Loucy (cell line): ENCODE measurements around the gene TRIO.
A peak's percentile ranks its signal among the peaks of the same experiment; 100 is the strongest.

Experiments used
- EZH2phosphoT487 ChIP-seq: fragments of 200-600 bp; IDR thresholded peaks from 2 replicates; pipeline ENCODE4 v1.6.1; 2018; ENCODE audit warnings: antibody characterized with exemption, mild to moderate bottlenecking, moderate library complexity, borderline replicate concordance
- TF ChIP-seq, protein P1 (sequence below): fragments of 200-600 bp; sonication (generic); conservative IDR thresholded peaks from 2 replicates; pipeline ENCODE4 v1.5.1; 2014; ENCODE audit warnings: mild to moderate bottlenecking, antibody characterized with exemption, low read length

DNA sequence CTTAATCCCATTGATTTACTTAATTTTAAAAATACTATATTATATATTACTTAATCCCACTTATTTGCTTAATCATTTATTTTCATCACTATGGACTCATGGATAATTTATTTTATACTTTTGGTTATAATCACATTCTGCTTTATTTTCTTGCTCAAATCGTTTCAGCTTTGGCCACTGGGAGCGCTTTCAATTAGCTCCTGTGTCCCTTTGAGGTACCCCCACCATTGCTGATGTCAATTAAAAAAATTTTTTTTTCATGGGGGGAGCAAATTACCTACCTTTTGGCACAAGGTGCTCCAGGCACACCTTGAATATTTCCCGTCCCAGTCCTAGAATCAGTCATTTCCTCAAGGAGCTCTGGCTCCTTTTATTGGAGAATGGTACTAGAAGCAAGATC lies 1.4 kb upstream of the TRIO start:
- TF ChIP-seq, protein P1, sequence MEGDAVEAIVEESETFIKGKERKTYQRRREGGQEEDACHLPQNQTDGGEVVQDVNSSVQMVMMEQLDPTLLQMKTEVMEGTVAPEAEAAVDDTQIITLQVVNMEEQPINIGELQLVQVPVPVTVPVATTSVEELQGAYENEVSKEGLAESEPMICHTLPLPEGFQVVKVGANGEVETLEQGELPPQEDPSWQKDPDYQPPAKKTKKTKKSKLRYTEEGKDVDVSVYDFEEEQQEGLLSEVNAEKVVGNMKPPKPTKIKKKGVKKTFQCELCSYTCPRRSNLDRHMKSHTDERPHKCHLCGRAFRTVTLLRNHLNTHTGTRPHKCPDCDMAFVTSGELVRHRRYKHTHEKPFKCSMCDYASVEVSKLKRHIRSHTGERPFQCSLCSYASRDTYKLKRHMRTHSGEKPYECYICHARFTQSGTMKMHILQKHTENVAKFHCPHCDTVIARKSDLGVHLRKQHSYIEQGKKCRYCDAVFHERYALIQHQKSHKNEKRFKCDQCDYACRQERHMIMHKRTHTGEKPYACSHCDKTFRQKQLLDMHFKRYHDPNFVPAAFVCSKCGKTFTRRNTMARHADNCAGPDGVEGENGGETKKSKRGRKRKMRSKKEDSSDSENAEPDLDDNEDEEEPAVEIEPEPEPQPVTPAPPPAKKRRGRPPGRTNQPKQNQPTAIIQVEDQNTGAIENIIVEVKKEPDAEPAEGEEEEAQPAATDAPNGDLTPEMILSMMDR: peak; percentile 41
- TF ChIP-seq EZH2phosphoT487: no peak
